Nucleus accumbens (tissue), 56 donors: ENCODE data around the gene FKBP15.

Source experiments
- DNase-seq, 56 donors: peaks; one replicate each; lab custom pipeline; 2025; lab: John Stamatoyannopoulos, UW

Gene FKBP15

DNA sequence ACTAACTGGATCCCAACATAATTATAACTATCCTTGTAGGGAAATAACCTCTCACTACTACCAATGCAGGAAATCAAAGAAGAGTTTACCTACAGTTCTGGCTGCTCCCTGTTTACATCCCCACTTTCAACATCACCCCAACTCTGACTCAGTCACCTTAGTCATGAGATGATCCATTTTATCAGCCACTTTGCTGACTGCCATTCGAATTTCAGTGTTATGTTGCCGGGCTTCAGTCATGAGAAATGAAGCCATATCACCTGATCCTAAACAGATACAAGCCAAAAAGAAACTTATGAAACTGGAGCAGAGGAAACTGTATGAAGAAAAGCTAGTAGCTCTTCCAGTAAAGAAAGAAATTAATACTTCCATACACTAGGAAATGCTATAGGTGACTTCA is 36.5 kb downstream of the FKBP15 start:
- DNase-seq, result no peak

DNA sequence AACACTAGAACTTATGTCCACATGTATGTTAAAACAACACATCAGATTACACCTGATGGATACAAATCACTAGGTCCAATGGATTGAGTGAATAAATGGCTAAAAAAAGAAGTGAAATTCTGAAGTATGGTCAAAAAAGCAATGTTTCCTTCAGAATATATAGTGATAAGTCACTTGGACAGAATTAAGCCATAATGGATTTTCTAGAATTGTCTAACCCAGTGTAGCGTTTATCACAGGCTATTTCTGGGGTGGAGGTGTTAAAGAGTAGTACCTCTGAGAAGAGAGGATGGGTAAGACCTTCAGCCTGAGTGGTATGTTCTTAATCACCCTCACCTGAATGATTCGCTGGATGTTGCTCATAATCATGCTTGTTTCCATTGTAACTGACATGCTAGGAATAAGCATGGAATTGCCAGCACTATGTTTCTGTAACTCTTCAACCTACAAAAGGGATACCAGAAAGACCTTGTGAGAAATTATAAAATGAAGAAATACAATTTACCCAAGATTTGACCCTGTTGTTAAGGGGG is 37.1 kb downstream of the FKBP15 start:
- DNase-seq, result no peak

DNA sequence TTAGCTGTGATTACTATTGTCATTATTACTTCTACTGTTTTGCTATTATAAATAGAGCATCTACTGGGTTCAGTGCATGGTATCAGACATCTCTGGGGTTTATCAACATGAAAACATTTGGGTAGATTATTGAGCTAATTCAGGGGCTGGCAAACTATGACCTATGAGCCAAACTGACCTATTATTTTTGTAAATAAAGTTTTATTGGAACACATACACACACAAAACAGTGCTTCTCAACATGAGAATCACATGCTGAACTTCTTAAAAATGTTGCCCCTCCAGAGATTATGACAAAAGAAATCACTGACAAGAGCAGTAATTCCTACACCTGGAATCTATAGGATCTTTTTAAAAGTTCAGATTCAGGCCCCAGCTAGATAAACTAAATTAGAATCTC is 39.9 kb downstream of the FKBP15 start:
- DNase-seq, result no peak

DNA sequence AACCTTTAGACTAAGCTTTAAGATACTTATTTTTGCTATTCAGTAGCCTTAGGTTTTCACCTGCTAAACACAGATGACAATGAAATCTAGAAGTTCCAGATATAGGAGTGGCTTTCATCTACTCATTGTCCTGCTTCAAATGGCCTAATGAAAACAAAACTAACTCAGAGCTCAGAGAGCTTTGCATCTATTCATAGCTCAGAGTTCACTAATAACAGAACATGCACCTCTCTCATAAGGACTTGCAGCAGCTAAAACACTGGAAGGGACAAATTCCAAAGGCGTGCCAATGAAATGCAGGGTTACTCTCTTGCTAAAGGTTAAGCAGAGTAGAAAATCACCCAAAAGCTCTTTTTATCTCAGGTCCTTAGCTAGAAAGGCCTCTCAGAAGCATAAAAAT is 41.2 kb downstream of the FKBP15 start:
- DNase-seq, result no peak

DNA sequence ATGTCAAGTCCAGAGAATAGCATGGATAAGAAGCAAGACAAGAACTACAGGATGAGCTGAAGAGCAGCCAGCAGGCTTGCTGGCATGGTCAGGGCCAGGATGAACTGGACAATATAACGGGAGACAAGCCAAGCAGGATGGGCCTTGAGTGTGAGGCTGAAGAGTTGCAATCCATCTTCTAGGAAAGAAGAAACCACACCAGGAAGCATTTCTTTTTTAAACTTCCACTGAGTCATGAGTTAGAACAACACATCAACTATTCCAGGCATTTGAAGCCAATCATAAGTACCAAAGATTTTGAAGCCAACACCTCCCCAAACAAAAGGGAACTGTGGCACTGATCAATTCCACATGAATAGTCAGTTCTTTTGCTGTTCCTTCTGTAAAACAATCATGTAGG is 43.0 kb downstream of the FKBP15 start:
- DNase-seq, result no peak

DNA sequence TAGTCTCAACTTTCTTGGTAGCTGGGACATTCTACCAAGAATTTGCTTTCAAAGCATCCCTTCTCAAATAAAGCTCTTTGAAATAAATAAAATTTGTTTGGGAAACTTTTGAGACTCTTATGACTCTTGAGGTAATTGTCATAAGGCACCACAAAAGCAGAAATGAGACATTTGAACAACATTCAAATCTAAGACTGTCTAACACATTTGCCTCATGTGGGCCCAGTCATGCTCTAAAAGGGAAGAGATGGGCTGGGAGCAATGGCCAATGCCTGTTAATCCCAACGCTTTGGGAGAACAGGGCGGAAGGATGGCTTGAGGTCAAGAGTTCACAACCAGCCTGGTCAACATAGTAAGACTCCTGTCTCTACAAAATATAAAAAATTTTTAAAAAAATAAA is 43.8 kb downstream of the FKBP15 start:
- DNase-seq, result no peak

DNA sequence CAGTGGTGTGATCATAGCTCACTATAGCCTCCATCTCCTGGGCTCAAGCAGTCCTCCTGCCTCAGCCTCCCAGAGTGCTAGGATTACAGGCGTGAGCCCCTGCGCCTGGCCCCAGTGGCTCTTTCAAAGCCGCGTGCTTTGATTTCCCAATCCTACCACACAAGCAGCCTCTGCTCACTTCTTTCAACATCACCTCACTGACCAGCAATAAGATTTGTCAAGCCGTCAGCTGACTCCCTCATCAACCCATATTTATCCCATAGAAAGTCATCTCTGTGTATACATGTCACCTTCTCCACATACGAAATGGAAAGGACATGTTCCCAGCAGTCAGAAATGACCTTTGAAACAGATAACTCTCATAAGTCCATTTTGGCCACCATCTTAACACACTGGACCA is 44.3 kb downstream of the FKBP15 start:
- DNase-seq, result no peak

DNA sequence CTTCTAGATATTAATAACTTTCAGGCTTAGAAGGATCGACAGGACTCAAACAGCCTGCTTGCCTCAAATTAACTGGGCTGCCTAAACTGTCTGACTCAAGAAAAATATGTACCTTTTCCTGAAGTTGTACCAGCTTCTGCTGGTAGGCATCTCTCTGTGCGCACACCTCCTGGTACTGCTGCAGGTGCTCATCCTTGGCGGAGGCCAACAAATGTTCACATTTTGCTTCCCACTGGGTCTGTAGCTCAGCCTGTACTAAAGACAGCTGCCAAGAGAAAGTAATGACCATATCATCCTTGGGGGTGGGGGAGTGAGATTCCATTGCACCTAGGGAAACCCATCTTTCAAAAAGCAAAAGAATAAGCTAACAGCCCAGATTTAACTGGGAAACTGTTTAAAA is 47.7 kb downstream of the FKBP15 start:
- DNase-seq, result no peak

DNA sequence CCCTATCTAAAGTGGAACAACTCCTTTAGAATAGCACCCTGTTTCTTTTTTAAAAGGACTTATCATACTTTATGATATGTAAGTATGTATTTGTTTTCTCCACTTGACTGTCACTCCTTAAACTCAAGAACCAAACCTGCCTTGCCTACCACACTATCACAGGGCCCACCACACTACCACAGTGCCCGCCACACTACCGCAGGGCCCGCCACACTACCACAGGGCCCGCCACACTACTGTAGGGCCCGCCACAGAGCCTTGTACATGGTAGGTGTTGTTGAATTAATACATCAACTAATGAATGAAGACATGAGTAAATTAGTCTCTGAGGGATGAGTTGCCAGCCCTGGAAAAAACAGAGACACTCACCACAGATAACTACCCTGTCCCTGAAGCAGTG is 52.3 kb downstream of the FKBP15 start:
- no peak for DNase-seq

DNA sequence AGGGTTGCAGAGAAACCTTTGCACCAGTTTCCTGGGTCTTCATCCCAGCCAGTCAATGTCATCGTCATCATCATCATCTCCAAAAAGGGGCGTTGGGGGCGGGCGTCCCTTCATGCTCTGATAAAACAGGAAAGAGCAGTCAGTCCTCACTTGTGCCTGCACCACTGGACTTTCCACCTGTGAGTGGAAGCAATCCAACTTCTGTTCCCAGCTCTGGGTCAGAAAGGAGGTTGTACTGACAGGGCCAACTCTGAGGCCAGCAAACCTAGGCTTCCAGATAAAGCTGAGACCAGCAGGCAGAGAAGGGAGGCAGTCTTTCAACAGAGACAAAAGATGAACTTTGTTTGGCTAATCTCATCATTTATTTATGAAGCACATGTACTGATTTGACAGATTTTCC is 55.0 kb downstream of the FKBP15 start:
- DNase-seq, result no peak

DNA sequence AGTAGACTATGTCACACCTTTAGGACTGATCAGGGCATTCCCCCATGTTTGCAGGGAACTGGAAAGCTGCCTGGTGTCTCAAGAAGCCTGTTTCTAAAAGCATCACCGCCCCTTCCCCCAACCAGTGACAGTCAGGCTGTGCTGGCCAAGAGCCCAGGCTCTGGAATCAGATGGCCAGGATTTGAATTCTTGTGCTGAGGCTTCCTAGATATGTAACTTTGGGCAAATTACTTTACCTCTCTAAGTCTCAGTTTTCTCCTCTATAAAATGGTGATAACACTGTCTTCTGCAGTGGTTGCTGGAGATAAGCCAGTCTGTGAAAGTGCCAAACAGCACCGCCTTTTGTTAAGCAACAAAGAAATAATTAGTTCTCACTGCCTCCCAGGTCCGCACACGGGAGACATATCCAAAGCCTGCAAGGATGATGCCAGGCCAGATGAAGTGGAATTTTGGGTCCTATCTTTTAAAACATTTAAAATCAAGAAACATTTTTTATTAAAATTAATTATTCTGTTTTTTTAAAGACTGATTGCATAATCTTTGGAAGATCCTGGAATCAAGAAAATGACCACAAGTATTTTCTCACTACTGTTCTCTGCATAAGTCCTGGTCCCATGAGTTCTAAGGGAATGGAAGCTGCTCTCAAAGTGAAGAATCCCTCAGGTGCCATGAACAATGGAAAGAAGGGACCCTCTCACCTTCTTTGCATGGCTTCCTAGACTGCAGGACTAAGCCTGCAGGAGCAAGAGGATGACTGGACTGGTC is 56.4 kb downstream of the FKBP15 start:
- peak in 38 of 56 donors; percentile 17 to 77 (median 40) for DNase-seq

DNA sequence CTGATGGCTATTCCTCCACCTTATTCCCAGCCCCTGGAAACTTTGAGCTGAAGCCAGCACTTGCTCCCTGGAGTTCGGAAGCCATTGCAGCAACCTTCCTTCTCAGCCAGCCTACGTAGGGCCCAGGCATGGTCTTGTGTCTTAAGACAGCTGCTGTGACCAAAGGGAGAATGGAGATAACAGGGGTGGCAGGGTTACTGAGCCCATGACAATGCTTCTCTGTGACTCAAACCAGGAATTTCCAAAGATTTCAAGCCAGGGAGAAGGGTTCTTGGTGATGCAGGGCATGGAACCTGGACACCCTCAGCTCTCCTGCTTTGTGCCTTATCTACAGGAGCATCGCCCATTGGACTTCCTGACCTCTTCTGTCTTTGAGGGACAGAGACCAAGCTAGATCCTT is 58.1 kb downstream of the FKBP15 start:
- DNase-seq, result no peak

DNA sequence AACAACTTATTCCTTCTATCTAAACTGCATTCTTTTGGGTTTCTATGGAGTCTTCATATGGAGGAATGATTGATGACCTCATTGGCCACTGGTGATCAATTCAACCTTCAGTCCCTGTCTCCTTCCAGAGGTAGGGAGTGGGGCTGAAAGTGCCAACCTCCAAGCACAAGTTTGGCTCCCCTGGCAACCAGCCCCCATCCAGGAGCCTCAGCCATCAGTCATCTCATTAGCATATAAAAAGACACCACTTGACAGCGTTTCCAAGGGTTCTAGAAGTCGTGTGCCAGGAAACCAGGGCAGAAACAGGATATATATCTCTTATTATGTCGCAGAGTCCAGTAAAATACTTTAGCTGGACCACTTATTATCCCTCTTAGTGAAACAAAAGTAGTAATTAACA is 60.5 kb downstream of the FKBP15 start:
- DNase-seq, result no peak

DNA sequence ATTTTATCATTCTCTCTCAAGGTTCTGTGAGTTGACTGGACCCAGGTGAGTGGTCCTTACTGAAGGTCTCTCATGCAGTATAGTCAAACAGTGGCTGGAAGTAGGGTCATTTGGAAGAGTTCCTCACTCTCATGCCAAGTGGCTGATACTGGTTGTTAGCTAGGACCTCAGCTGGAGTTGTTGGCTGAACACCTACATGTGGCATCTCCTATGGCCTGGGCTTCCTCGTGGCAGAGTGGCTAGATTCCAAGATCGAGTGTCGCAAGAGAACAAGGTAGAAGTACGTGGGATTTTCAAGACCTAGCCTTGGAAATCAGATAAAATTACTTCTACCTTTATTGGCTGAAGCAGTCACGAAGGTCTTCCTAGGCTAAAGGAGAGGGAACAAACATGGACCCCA is 62.6 kb downstream of the FKBP15 start:
- no peak for DNase-seq

DNA sequence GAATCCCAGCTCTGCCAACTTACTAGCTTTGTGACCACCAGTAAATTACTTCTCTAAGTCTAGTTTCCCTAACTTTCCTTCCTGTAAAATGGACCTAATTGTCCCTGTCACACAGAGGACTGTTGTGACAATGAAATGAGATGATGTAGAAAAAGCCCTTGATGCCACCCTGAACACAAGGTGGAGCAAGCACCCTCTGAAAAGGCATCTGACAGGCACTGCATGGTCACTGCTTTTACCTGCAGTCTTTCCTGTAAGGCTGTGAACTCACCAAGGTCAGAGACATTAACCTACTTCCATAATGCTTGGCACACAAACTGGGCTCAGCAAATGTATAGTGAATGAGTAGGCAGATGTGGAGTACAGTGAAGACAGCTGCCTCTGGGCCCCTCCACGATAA is 64.2 kb downstream of the FKBP15 start:
- no peak for DNase-seq

DNA sequence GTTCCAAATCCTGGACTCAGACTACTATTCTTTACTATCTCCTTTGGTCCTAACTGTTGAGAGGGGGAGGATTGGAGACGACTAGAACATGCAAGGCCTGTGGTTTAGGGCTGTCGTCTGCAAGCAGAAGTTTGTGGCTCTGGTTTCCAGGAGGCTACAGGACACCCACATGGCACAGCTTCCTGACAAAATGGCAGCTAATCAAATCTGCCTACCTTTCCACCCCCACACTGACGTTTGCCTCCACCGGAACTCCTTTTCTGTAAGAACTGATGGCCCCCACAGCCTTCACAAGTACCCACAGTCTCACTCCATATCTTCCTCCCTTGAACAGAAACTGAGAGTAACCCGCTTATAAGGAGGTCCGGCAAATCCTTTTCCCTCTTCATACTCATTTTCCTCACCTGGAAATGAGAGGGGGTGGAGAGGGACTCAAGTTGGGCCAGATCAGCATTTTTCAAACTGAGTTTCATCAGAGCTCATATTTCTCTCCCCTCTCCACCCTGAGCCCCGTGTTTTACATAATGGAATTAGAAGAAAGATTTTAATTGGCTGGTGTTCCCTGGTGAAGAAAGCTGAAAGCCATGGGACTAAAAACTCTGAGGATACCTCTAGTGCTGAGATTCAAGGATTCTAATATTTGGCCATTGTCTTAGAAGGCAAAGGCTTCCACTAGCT is 65.0 kb downstream of the FKBP15 start:
- DNase-seq, result peak in 18 of 56 donors; percentile 8 to 56 (median 36)

DNA sequence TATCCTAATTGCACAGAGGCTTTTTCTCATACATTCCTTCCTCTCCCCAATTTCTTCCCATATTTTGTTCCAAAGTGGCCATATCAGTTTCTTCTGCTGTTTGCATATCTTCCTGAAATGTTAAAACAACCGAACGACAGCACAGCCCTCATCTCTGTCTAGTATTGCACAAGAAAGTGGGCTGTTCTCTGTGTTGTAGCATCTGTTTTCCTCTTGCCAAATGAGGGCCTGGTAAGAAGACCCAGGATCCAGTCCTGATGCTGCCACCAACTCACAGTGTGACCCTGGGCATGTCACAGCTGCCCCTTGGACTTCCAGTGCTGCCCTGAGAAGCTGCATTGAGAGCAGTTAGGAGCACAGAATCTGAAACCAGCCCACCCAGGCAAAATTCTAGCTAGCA is 66.1 kb downstream of the FKBP15 start:
- DNase-seq, result no peak

DNA sequence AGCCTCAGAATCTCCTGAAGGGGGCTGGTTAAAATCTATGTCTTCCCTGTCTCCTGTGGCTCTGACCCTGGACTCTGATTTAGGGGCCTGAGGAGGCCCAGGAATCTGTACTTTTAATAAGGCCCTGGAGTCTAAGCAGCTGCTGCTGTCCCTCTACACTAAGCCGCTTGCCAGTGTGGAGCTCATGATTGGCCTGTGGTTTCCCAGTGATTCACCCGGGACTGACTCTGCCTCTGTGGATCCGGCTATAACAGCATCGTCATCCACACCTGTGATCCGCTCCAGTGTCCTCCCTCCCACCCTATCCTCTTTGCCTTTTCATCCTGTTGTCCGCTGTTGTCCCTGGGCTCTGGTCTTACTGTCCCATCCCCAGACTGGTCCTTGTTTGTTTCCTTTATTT is 66.6 kb downstream of the FKBP15 start:
- DNase-seq, result peak in 24 of 56 donors; percentile 6 to 86 (median 36)

DNA sequence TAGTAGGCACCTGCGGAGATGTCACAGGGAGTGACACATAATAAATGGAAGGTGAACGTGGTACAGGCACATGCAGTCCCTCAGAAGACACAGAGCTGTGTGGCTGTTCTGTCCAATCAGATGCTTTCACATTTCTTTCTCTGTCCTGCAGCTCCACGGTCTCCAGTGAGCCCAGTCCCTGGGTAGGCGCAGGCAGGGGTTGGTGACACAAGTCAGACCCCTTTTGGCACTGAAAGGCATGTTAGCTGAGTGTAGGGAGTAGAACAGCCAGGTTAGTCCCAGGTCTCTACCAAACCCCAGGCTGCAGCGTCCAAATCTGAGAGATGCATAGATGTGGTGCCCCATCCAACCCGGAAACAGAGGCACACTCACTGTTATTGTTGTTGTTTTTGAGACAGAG is 67.5 kb downstream of the FKBP15 start:
- peak in 6 of 56 donors; percentile 25 to 54 (median 30) for DNase-seq

DNA sequence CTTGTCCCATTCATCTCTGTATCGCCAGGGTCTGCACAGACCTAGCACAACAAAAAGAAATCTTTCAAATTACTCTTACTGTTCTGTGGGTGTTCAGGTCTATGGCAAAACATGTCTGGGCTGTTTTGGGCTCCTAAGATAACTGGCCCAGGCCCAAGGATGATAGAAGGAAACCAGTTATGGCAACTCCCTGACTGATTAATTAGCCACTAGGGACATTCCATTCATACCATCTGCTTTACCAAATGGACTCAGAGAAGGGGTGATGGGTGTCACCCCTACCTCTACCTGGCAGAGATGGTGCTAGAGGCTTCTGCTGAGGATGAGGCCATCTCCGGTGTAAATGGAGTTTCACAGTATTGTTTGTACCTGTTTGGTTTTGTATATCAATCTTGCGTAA is 68.4 kb downstream of the FKBP15 start:
- DNase-seq, result no peak

DNA sequence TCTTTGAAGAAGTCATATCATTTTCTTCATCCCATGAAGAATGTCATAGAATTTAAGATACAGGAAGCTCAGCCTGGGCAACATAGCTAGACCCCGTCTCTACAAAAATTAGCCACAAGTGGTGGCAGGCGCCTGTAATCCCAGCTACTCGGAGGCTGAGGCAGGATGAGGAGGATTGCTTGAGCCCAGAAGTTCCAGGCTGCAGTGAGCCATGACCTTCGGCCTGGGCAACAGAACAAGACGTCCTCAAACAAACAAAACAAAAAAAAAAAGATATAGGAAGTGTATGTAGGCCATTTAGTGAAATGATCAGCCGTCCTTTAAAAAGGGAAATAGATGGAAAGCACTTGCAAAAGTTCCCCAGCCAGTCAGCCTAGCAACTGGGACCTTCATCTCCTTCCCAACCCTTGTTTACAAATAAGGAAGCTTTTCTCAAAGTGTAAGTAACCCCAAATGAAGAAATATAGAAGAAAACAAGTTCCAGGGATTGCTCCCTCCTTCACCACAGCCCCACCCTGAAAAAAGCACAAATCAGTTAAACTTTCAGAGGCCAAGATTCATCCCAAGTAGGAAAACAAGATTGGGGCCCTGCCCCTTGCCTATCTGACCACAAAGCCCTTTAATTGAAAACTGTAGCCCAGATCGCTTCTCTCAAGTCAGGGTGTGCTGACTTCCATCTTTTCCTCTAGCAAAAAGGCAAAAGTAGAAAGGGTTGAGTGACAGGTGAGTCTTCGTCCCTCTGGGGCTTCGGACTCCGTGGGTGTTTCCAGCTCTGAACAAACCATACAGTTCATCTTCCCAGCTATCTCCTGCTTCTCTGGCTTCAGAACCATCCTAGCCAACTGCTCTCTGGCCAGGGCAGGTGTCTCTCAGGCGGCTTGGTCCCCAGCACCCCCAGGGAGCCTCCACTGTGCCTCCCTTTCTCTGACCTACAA is 69.1 kb downstream of the FKBP15 start:
- no peak for DNase-seq
